HG03064 (cell line): ENCODE measurements around the gene PRRG2.

Experiments used
- ATAC-seq: cut with Tn5 transposase; IDR thresholded peaks from one replicate; pipeline ENCODE4 v1.9.1; 2021; ENCODE audit warnings: low read depth; ENCODE audit not compliant: unreplicated experiment

Gene PRRG2

GRCh38 chr19:49581007-49581508 is at the start of gene PRRG2:
Gene PRRG2 (plus strand): TSS chr19:49581316. CDS start chr19:49583220, 1,904 bp downstream.
- ATAC-seq = no peak

GRCh38 chr19:49533551-49534488 is 47.3 kb upstream of the PRRG2 start:
- ATAC-seq = no peak

- no peak for ATAC-seq
These were observed 46.3 kb upstream of the PRRG2 start for GRCh38 chr19:49534632-49535385.

- ATAC-seq = no peak
These were observed 44.1 kb upstream of the PRRG2 start for GRCh38 chr19:49536921-49537462.

- no peak for ATAC-seq
These were observed 42.5 kb upstream of the PRRG2 start for GRCh38 chr19:49538643-49539042.

GRCh38 chr19:49539192-49539952 is 41.7 kb upstream of the PRRG2 start:
- ATAC-seq = no peak

GRCh38 chr19:49541914-49542313 is 39.2 kb upstream of the PRRG2 start:
- ATAC-seq = no peak

GRCh38 chr19:49542446-49542845 is 38.7 kb upstream of the PRRG2 start:
- ATAC-seq = no peak

GRCh38 chr19:49543032-49543431 is 38.1 kb upstream of the PRRG2 start:
- no peak for ATAC-seq

- ATAC-seq = no peak
These were observed 37.0 kb upstream of the PRRG2 start for GRCh38 chr19:49544154-49544553.

GRCh38 chr19:49546825-49547565 is 34.1 kb upstream of the PRRG2 start:
- no peak for ATAC-seq

- no peak for ATAC-seq
These were observed 32.1 kb upstream of the PRRG2 start for GRCh38 chr19:49549045-49549444.

- no peak for ATAC-seq
These were observed 29.6 kb upstream of the PRRG2 start for GRCh38 chr19:49551531-49551930.

GRCh38 chr19:49552749-49553148 is 28.4 kb upstream of the PRRG2 start:
- no peak for ATAC-seq

GRCh38 chr19:49553451-49554271 is 27.5 kb upstream of the PRRG2 start:
- ATAC-seq = no peak

GRCh38 chr19:49554701-49555181 is 26.4 kb upstream of the PRRG2 start:
- no peak for ATAC-seq

- no peak for ATAC-seq
These were observed 25.3 kb upstream of the PRRG2 start for GRCh38 chr19:49555600-49556411.
